GM10266 (cell line): Measurements from ENCODE around the gene GALNT2.

Source experiments
- DNase-seq: peaks from one replicate; pipeline ENCODE4 v3.0.0; 2012; ENCODE audit errors: extremely low spot score
- CTCF ChIP-seq: IDR thresholded peaks from 2 replicates; pipeline ENCODE4 v1.5.1; 2012; ENCODE audit warnings: mild to moderate bottlenecking, low read depth; ENCODE audit not compliant: control insufficient read depth, insufficient read depth; ENCODE audit errors: missing control alignments

Gene GALNT2

GRCh38 chr1:230066466-230067404, at the start of gene GALNT2:
Gene GALNT2, plus strand, starts transcription at chr1:230067238. Its CDS starts 43 bp downstream, at chr1:230067281.
- no peak for TF ChIP-seq CTCF
- peak; percentile 99 for DNase-seq

GRCh38 chr1:230020451-230020850, 46.6 kb upstream of the GALNT2 start:
- no peak for TF ChIP-seq CTCF
- DNase-seq = no peak

GRCh38 chr1:230022666-230023380, 44.2 kb upstream of the GALNT2 start:
- no peak for DNase-seq
- TF ChIP-seq CTCF = no peak

- TF ChIP-seq CTCF = no peak
- DNase-seq = no peak
These were observed 41.4 kb upstream of the GALNT2 start for GRCh38 chr1:230025686-230026085.

GRCh38 chr1:230026139-230026538, 40.9 kb upstream of the GALNT2 start:
- DNase-seq = no peak
- TF ChIP-seq CTCF = no peak

- DNase-seq = no peak
- no peak for TF ChIP-seq CTCF
These were observed 40.5 kb upstream of the GALNT2 start for GRCh38 chr1:230026572-230026971.

GRCh38 chr1:230028602-230029223, 38.3 kb upstream of the GALNT2 start:
- TF ChIP-seq CTCF = no peak
- DNase-seq = no peak
